ENCODE results near the gene TRIM65. TPM values are rescaled to one million over a fixed set of nuclear protein-coding genes. Genes with fewer than 3 reads are reported as not detected.

Gene TRIM65
- total and polyA plus RNA-seq, 2 of the 13 experiments (the other 11 are each of a cell fraction or from before 2014, with no cell fraction given) = 10.3 to 22.4 TPM

GRCh38 chr17:75914643-75915267 is 18.0 kb upstream of the TRIM65 start (continued):
- TF ChIP-seq AHDC1 (CRISPR knock-in tag; IDR thresholded peaks at IDR 0.05; ENCODE audit: borderline replicate concordance) = no peak
- no peak for TF ChIP-seq SNAPC4 (CRISPR knock-in tag; IDR thresholded peaks at IDR 0.05)
- TF ChIP-seq PAX8 (CRISPR knock-in tag; IDR thresholded peaks at IDR 0.05; ENCODE audit: borderline replicate concordance) = no peak
- TF ChIP-seq GLI4 (CRISPR knock-in tag; IDR thresholded peaks at IDR 0.05; ENCODE audit: borderline replicate concordance) = no peak
- no peak for TF ChIP-seq ATF1 (CRISPR knock-in tag; IDR thresholded peaks at IDR 0.05)
- TF ChIP-seq ZNF670 (CRISPR knock-in tag; IDR thresholded peaks at IDR 0.05; ENCODE audit: borderline replicate concordance) = no peak
- TF ChIP-seq TCF7L2 (IDR thresholded peaks at IDR 0.05; ENCODE audit: low read depth, low read length) = no peak
- no peak for TF ChIP-seq ARNT (IDR thresholded peaks at IDR 0.05)
- TF ChIP-seq HDAC6 (IDR thresholded peaks at IDR 0.05; ENCODE audit: low read depth, low read length) = no peak
- no peak for TF ChIP-seq ZBTB37 (CRISPR knock-in tag; IDR thresholded peaks at IDR 0.05)
- TF ChIP-seq ZNF296 (CRISPR knock-in tag; conservative IDR thresholded peaks at IDR 0.05) = no peak
- TF ChIP-seq ZNF503 (CRISPR knock-in tag; IDR thresholded peaks at IDR 0.05) = no peak
- TF ChIP-seq ZSCAN29 (CRISPR knock-in tag; conservative IDR thresholded peaks at IDR 0.05) = no peak
- no peak for TF ChIP-seq ZNF337 (CRISPR knock-in tag; IDR thresholded peaks at IDR 0.05; ENCODE audit: borderline replicate concordance, low read depth)
- no peak for TF ChIP-seq HDAC1 (CRISPR knock-in tag; IDR thresholded peaks at IDR 0.05)
- TF ChIP-seq ZNF773 (CRISPR knock-in tag; IDR thresholded peaks at IDR 0.05; ENCODE audit: borderline replicate concordance) = no peak

Data from HepG2 (cell line).